Embryonic facial prominence (tissue), 1 donor: ENCODE results near the gene SSC5D.
A peak's percentile ranks its signal among the peaks of the same experiment; 100 is the strongest.
"Not testable (repeated sequence)": the region's sequence is repeated elsewhere in the genome, so short reads cannot be mapped to it uniquely, and the experiment has no call there.

Experiments
- DNase-seq: peaks from one replicate; pipeline ENCODE4 v3.0.0-alpha.2; 2016; ENCODE audit errors: extremely low spot score

The SSC5D gene

GRCh38 chr19:55503502-55504251 lies 15.4 kb downstream of the SSC5D start:
- DNase-seq, result peak; percentile 47

GRCh38 chr19:55504252-55504603 lies 16.0 kb downstream of the SSC5D start:
- no peak for DNase-seq

- no peak for DNase-seq
Measured at GRCh38 chr19:55504981-55505380, 16.7 kb downstream of the SSC5D start.

GRCh38 chr19:55508120-55508519 lies 19.9 kb downstream of the SSC5D start:
- DNase-seq, result no peak

GRCh38 chr19:55516878-55517620 lies 28.8 kb downstream of the SSC5D start:
- peak; percentile 71 for DNase-seq

- no peak for DNase-seq
Measured at GRCh38 chr19:55519451-55520311, 31.4 kb downstream of the SSC5D start.

GRCh38 chr19:55520691-55521292 lies 32.6 kb downstream of the SSC5D start:
- no peak for DNase-seq

GRCh38 chr19:55525289-55526101 lies 37.3 kb downstream of the SSC5D start:
- no peak for DNase-seq

GRCh38 chr19:55526216-55527196 lies 38.3 kb downstream of the SSC5D start:
- no peak for DNase-seq

GRCh38 chr19:55527197-55528029 lies 39.2 kb downstream of the SSC5D start:
- no peak for DNase-seq

- no peak for DNase-seq
Measured at GRCh38 chr19:55528030-55528803, 40.0 kb downstream of the SSC5D start.

GRCh38 chr19:55529636-55530234 lies 41.5 kb downstream of the SSC5D start:
- no peak for DNase-seq

- no peak for DNase-seq
Measured at GRCh38 chr19:55530996-55531395, 42.8 kb downstream of the SSC5D start.

- not testable (repeated sequence) for DNase-seq
Measured at GRCh38 chr19:55534280-55534679, 46.0 kb downstream of the SSC5D start.

- no peak for DNase-seq
Measured at GRCh38 chr19:55535173-55535964, 47.1 kb downstream of the SSC5D start.

- DNase-seq, result no peak
Measured at GRCh38 chr19:55535965-55536350, 47.7 kb downstream of the SSC5D start.

GRCh38 chr19:55536366-55536765 lies 48.1 kb downstream of the SSC5D start:
- no peak for DNase-seq
